Gastroesophageal sphincter (tissue), 4 donors: Measurements from ENCODE around the gene SIRT2. TPM values are rescaled to one million over a fixed set of nuclear protein-coding genes. Genes with fewer than 3 reads are reported as not detected.
"Not testable (repeated sequence)": the region's sequence is repeated elsewhere in the genome, so short reads cannot be mapped to it uniquely, and the experiment has no call there.

ENCODE experiments used
- ATAC-seq: fragments of 150-250 bp; one replicate; pipeline ENCODE4 v1.9.1; 2016; ENCODE audit warnings: mild to moderate bottlenecking, moderate library complexity
- H3K27ac ChIP-seq, 4 donors: fragments of 200-600 bp; sonication (generic) in 3 of 4; 1 replicate in 3 of 4; 2 replicates in 1 of 4; pipeline ENCODE4 v1.5.1; 2016 to 2019
- H3K27me3 ChIP-seq: fragments of 200-600 bp; sonication (generic); one replicate; pipeline ENCODE4 v1.5.1; 2019
- H3K36me3 ChIP-seq, 2 donors: fragments of 200-600 bp; sonication (generic); one replicate each; pipeline ENCODE4 v1.5.1; 2019; ENCODE audit warnings: control low read depth in 1 of 2
- H3K4me1 ChIP-seq, 3 donors: fragments of 200-600 bp; sonication (generic); 1 replicate in 2 of 3; 2 replicates in 1 of 3; pipeline ENCODE4 v1.5.1; 2016 to 2019; ENCODE audit warnings: control low read depth in 2 of 3
- H3K4me3 ChIP-seq, 2 donors: fragments of 200-600 bp; sonication (generic); one replicate each; pipeline ENCODE4 v1.5.1; 2019; ENCODE audit warnings: mild to moderate bottlenecking in 1 of 2, moderate library complexity in 1 of 2
- H3K9me3 ChIP-seq, 3 donors: fragments of 200-600 bp; sonication (generic); one replicate each; pipeline ENCODE4 v1.5.1; 2017 to 2019; ENCODE audit warnings: control low read depth in 2 of 3
- CTCF ChIP-seq, 4 experiments: fragments of 200-600 bp in 2 of 4; fragments of 450-650 bp in 2 of 4; sonication (generic) in 1 of 4; IDR thresholded peaks; one replicate each; pipeline ENCODE4 v1.5.1; 2017 to 2019; ENCODE audit warnings: antibody characterized with exemption in 4 of 4, mild to moderate bottlenecking in 2 of 4, moderate library complexity in 2 of 4
- EP300 ChIP-seq: sonication (generic); formaldehyde crosslinking; IDR thresholded peaks from one replicate; pipeline ENCODE4 v1.6.1; 2017; ENCODE audit warnings: antibody characterized with exemption, mild to moderate bottlenecking
- POLR2A ChIP-seq, 2 donors: fragments of 450-650 bp; IDR thresholded peaks; one replicate each; pipeline ENCODE4 v1.6.1; 2017; ENCODE audit warnings: antibody characterized with exemption in 2 of 2, mild to moderate bottlenecking in 2 of 2, moderate library complexity in 1 of 2
- POLR2AphosphoS5 ChIP-seq: sonication (generic); formaldehyde crosslinking; IDR thresholded peaks from one replicate; pipeline ENCODE4 v1.6.1; 2017; ENCODE audit warnings: antibody characterized with exemption
- WGBS, 2 donors: methylation state at CpG; one replicate each; pipeline ENCODE4 v1.1.5; 2018; ENCODE audit warnings: low coverage in 1 of 2; 5-methylcytosine and 5-hydroxymethylcytosine counted together
- total RNA-seq, 4 donors: library from RNA; depleted of rRNA; stranded (reverse); fragments of >200 nt; gene quantifications; one replicate each; pipeline ENCODE4 v1.1.0, GENCODE V29; 2016

SIRT2 gene
- total RNA-seq, 4 donors from 2014 or later = 73.9 to 106 (median 80.5) TPM

- H3K4me3 ChIP-seq = no peak overlapping the region
- 86 to 93% methylated on average over 3 of the region's 3 CpGs for WGBS, 2 donors
These were observed 42.6 kb downstream of the SIRT2 start for GRCh38 chr19:38856813-38857212.

DNA sequence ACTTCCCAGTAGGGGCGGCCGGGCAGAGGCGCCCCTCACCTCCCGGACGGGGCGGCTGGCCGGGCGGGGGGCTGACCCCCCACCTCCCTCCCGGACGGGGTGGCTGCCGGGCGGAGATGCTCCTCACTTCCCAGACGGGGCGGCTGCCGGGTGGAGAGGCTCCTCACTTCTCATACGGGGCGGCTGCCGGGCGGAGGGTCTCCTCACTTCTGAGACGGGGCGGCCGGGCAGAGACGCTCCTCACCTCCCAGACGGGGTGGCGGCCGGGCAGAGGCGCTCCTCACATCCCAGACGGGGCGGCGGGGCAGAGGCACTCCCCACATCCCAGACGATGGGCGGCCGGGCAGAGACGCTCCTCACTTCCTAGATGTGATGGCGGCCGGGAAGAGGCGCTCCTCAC lies 43.7 kb downstream of the SIRT2 start:
- not testable (repeated sequence) for H3K36me3 ChIP-seq, H3K9me3 ChIP-seq, H3K27me3 ChIP-seq, ATAC-seq, H3K4me3 ChIP-seq, H3K27ac ChIP-seq
- H3K4me1 ChIP-seq = peaks cover 0 to 20% (median 5%) of the 10 kb centered on the region in 3 donors
- no CpG with 5 or more reads among the region's 37 CpGs for WGBS, 2 donors

More at GRCh38 chr19:38856813-38857212, 42.6 kb downstream of the SIRT2 start:
- Histone ChIP-seq H3K4me1 (peaks cover 0 to 13% (median 5%) of the 10 kb centered on the region in 3 donors), H3K36me3 (no peaks in the 10 kb centered on the region), H3K9me3 (no peaks in the 10 kb centered on the region), H3K27ac (no peak overlapping the region), H3K27me3 (no peaks in the 10 kb centered on the region)
- no peak for ATAC-seq
- TF ChIP-seq EP300 (no peak), CTCF (IDR thresholded peaks at IDR 0.05) (no peak), POLR2AphosphoS5 (no peak), POLR2A (IDR thresholded peaks at IDR 0.05) (no peak)

DNA sequence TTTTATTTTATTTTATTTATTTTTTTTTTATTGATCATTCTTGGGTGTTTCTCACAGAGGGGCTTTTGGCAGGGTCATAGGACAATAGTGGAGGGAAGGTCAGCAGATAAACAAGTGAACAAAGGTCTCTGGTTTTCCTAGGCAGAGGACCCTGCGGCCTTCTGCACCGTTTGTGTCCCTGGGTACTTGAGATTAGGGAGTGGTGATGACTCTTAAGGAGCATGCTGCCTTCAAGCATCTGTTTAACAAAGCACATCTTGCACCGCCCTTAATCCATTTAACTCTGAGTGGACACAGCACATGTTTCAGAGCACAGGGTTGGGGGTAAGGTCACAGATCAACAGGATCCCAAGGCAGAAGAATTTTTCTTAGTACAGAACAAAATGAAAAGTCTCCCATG lies 44.5 kb downstream of the SIRT2 start:
- not testable (repeated sequence) for H3K4me3 ChIP-seq, H3K36me3 ChIP-seq, H3K9me3 ChIP-seq, H3K27ac ChIP-seq, ATAC-seq, H3K27me3 ChIP-seq
- H3K4me1 ChIP-seq = peaks cover 0 to 20% (median 5%) of the 10 kb centered on the region in 3 donors
- WGBS, 2 donors = 100% methylated on average over 1 of the region's 3 CpGs; no CpG with 5 or more reads in 1 of the 2 donors

DNA sequence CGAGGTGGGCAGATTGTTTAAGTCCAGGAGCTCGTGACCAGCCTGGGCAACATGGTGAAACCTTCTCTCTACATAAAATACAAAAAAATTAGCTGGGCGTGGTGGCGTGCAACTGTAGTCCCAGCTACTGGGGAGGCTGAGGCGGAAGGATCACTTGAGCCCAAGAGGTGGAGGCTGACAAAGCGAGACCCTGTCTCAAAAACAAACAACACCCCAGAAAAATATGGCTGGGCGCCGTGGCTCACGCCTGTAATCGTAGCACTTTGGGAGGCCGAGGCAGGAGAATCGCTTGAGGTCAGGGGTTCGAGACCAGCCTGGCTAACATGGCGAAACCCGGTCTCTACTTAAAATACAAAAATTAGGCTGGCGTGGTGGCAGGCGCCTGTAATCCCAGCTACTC lies 46.2 kb downstream of the SIRT2 start:
- Histone ChIP-seq H3K36me3 (no peaks in the 10 kb centered on the region), H3K27ac (peak overlapping the region in 3 of 4 donors; percentile 99 to 100 (median 100)), H3K27me3 (no peaks in the 10 kb centered on the region), H3K4me3 (peak overlapping the region in 1 of 2 donors; percentile 87), H3K4me1 (peaks cover 0 to 28% (median 10%) of the 10 kb centered on the region in 3 donors), H3K9me3 (no peaks in the 10 kb centered on the region)
- TF ChIP-seq POLR2AphosphoS5 (no peak), EP300 (no peak), POLR2A (IDR thresholded peaks at IDR 0.05) (no peak)
- ATAC-seq = no peak
- WGBS, 2 donors = 88 to 100% methylated on average over 4 to 12 of the region's 17 CpGs

GRCh38 chr19:38852231-38853044 lies 47.0 kb downstream of the SIRT2 start:
- no peak for ATAC-seq
- H3K27ac ChIP-seq = peak overlapping the region; percentile 98 to 100 (median 100)
- H3K36me3 ChIP-seq = peaks cover 0 to 6% of the 10 kb centered on the region in 2 donors
- H3K27me3 ChIP-seq = no peaks in the 10 kb centered on the region
- no peaks in the 10 kb centered on the region for H3K9me3 ChIP-seq
- TF ChIP-seq EP300 = no peak
- peak; percentile 12 to 15 for TF ChIP-seq POLR2A (IDR thresholded peaks at IDR 0.05)
- peak; percentile 17 for TF ChIP-seq POLR2AphosphoS5
- no peak for TF ChIP-seq CTCF (IDR thresholded peaks at IDR 0.05)
- peaks cover 0 to 36% (median 18%) of the 10 kb centered on the region in 3 donors for H3K4me1 ChIP-seq
- 1% methylated on average over 23 of the region's 52 CpGs; no CpG with 5 or more reads in 1 of the 2 donors for WGBS, 2 donors
- H3K4me3 ChIP-seq = peak overlapping the region; percentile 87 to 89

DNA sequence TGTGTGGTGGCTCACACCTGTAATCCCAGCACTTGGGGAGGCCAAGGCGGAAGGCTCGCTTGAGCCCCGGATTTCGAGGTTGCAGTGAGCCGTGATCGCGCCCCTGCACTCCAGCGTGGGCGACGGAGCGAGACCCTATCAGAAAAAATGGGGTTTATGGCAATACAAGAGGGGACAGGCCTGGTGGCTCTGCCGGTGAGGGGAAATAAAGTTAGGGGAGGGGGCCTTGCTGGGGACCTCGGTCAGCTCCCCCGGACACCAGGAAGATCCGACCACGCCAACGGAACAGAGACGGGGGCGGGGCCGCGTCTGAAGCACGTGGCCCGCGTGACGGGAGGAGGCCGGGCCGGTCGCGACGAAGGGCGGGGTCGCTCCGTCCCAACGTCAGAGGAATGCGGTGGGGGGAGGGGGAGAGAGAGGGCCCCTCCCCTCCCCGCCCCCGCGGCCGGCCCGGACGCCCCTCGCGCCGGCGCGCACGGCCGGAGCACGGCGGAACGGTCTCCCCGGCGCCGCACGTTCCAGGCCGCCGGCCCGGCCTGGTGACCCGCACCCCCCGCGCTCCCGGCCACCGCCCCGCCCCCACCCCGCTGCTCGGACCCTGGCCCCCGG lies 47.7 kb downstream of the SIRT2 start:
- peak; percentile 37 for ATAC-seq
- TF ChIP-seq POLR2A (IDR thresholded peaks at IDR 0.05) (peak; percentile 46 to 62), EP300 (no peak), POLR2AphosphoS5 (peak; percentile 81), CTCF (IDR thresholded peaks at IDR 0.05) (no peak)
- Histone ChIP-seq H3K27me3 (no peaks in the 10 kb centered on the region), H3K36me3 (peaks cover 0 to 13% of the 10 kb centered on the region in 2 donors), H3K4me3 (peak overlapping the region; percentile 87 to 89), H3K4me1 (peaks cover 0 to 43% (median 19%) of the 10 kb centered on the region in 3 donors), H3K27ac (peak overlapping the region; percentile 98 to 100 (median 100)), H3K9me3 (no peaks in the 10 kb centered on the region)
- 0% methylated on average over 11 of the region's 67 CpGs; no CpG with 5 or more reads in 1 of the 2 donors for WGBS, 2 donors
